GM10847 (cell line): ENCODE data around the gene AHCYL1.

Experiments used
- POLR2A ChIP-seq: IDR thresholded peaks from 2 replicates; pipeline ENCODE4 v1.6.1; 2011; ENCODE audit not compliant: insufficient read length; ENCODE audit errors: extremely low read depth

The AHCYL1 gene

DNA sequence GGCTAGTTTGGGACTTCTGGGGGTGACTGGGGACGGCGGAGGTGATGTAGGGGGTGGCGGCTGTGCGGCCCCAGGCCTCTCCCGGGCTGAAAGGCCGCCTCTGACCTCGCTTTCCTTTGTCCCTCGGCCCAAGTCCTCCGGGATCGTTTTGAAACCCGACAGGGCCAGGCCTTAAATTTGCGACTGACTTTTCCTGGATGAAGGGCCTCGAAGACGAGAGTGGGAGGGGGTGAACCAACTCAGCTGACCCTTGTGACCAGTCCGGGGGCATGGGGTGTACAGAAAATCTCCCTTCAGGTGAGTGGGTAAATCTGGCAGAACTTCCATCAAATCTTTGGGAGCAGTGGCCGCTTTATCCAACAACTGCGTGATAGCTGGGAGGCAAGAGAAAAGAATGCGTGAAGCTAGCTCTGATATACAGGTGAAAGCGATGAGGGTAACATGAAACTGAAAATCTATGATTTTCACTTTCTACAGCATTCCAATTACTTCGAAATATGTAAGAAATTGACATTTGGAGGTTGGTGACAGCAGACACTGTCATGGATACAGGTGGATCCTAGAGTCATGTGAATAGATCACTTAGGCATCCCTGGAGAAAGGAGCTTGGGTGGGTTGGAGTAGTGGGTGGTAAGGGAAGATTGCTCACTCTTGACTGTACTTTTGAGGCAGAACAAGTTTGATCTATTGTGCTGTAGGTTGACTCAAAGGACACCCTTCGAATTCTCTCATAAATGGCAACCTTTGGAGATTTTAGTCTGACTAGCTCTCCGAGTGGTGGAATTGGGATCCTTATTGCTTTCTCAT is 885 bp downstream of the AHCYL1 start:
- TF ChIP-seq POLR2A: no peak

DNA sequence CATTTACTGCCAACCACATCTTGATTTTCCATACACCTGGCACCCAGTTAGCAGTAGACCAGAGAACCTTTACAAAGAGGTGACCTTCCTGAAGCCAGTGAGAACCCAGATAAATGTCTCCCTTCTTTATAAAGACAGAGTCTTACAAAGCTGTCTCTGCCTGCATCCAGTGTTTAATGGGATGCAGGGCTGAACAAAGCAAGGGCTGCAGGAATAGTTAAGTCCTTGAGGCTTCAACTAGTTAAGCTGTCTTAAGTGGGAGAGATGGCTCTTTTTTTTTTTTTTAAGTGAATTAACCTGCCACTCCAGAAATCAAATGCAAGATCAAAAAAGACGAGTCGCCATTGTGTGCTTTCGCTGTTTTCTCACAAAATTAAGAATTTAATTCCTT is 1.5 kb downstream of the AHCYL1 start:
- TF ChIP-seq POLR2A: no peak

GRCh38 chr1:109988349-109988914 is 3.9 kb downstream of the AHCYL1 start:
- TF ChIP-seq POLR2A: no peak

DNA sequence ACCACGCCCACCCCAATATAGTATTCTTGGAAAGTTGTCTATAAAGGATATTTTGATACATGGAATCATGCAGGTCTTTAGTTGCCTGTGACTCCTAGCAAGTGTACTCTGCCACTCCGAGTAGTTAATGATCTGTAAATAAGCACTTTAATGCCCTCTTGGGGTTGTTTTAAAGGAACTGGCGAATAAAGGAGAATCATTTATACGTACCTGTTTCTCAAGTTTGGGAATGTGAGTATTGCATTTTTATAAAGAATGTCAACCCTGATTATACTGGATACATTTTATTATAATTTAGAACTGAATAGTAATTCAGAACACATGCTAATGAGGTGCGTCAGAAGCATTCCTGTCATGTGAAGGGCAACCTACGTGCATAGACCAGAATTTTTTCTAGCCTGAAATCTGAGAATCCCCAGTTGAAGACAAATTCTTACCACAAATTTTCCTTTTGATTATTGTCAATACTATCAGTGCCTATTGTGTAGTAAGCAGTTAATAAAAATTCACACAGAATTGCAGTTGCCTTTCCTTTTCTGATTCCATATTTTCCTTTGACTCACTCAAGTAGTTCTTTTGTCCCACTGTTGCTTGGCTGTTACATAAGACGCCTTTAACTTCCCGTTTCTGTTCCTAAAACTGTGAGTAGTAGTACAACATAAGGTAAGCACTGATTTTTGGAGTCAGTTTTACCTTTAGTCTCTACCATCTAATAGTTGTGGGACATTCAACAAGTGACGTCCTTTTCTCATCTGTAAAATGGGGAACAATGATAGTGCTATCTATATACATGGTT is 5.1 kb downstream of the AHCYL1 start:
- TF ChIP-seq POLR2A: no peak

DNA sequence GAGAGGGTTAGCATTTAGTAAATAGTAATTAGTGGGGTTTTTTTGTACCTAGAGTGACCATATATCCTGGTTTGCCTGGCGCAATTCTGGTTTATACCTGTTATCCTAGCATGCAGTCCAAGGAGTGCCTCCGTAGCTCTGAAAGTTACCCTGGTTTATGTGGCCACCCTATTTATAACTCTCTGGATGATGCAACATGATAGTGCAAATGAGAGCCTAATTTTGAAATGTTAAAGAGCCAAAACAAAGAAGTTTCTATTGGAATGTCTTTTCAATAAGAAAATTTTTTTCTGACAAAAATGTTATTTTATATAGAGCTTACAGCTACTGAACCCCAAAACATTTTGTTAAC is 5.7 kb downstream of the AHCYL1 start:
- TF ChIP-seq POLR2A: no peak

DNA sequence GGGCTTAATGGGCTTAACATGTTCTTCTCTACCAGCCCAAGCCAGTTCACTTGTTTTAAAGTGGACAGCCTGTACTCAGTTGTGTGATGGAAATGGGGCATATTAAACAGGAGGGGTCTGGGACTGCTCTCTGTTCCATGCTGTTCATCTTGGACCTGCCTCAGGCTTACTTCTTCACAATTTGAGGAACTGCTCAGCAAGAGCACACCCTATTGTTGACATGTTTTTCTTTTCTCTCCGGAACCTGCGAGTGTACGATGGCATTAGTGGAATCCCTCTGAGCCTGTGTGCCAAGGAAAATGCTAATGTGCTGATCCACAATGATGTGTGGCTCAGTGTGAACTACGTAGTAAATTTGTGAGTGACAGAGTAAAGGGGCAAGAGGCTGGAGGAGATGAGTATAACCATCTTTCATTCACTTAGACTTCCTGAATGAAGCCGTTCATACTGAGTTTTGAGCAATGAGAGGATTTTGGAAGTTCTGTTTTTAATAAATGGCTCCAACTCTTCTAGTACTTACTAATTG is 6.9 kb downstream of the AHCYL1 start:
- no peak for TF ChIP-seq POLR2A

DNA sequence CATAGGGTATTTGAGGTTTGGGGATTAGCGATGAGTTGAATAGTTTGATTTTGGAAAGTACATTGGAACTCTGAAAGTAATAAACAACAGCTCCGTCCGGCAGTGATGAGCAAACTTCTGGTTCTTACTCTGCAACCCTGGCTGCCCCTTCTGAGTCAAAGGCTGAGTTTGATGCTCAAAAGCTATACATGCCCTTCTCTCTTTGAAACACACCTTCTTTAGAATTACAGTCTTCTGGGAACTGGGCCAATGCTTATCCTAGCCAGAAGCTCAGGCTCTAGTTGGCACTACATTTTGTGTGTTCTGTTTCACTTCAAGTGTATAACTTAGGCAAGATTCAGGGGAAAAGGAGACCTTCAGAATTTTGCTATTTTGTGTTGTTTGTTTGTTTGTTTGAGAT is 9.3 kb downstream of the AHCYL1 start:
- no peak for TF ChIP-seq POLR2A

DNA sequence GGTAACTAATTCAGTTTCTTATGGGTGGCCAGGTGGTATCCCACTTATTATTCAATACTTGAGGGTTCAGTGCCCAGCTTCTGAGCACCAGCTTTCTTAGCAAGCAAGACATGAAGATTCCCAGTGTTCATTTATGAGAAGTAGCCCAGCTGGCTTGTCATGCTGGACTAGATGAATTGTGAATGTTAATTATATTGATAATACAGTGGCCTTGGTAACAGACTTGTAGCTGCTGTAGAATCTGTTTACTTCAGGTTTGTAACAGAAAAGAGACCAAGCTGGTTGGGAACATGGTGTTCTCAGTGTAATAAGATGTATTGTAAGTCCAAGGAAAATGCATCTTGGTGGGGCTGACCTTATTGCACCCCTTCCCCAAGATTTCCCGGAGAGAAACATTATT is 10.1 kb downstream of the AHCYL1 start:
- TF ChIP-seq POLR2A: no peak

- no peak for TF ChIP-seq POLR2A
Observed at GRCh38 chr1:109995536-109995935, 11.0 kb downstream of the AHCYL1 start.

GRCh38 chr1:109996476-109996875 is 11.9 kb downstream of the AHCYL1 start:
- no peak for TF ChIP-seq POLR2A

DNA sequence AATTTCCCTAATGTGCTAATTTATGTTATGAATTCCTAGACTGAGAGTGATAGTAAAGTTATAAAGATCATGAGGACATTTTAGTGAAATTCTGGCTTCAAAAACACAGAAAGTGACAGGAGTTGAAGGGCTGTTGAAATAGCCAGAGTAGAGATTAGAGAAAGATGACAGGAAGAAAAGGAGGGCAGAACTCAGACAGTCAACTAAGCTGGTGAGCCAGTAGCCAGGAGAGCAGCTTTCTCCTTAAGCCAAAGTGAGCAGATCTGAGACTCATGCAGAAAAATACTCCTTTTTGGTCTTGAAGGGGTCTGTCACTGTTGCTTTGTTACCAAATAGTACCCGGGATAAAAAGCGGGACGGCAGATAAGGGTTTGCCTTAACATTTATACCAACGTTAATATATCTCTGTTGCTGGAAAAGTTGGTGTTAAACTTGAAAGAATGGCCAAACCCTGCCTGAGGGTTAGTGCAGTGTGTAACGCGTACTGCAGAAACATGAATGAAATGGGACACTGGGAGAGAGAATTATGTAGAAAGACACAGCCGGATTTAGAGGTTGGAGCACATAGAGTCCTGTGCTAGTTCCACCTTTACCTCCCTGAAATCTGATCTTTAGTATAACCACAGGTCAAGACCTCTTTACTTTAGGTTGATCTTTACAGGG is 12.8 kb downstream of the AHCYL1 start:
- TF ChIP-seq POLR2A: no peak

DNA sequence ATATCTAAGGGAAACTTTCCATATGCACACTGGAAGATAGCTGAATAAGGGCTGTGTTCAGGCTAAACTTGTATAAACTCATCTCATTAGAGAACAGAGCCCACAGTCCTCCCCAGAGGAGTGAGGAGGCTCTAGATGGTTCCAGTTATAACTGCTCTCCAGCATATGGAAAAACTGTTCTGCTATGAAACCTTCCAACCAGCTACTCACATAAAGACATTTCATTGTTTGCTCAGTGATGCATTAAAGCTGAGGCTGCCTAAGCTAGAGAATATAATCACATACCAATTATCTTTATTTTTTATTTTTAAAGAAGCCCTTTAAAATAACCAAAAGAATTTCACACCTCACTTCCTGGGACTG is 13.3 kb downstream of the AHCYL1 start:
- TF ChIP-seq POLR2A: no peak

DNA sequence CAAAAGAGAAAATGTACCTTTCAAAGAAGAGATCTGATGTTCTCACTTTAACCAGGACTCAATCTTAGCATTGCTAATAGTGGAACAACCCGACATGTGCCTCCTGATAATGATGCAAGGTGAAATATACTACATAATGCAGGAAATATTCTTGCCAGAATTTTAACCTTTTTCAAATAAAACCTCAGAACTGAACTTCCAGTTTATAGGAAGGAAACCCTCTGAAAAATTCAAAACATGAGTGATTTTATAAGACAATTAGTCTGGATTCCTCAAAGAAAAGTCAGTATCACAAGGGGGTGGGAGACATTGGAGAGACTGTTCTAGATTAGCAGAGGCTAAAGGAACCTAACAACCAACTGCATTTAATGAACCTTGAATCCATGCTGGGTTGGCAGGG is 18.1 kb downstream of the AHCYL1 start:
- no peak for TF ChIP-seq POLR2A

GRCh38 chr1:110003747-110004428 is 19.3 kb downstream of the AHCYL1 start:
- TF ChIP-seq POLR2A: no peak

DNA sequence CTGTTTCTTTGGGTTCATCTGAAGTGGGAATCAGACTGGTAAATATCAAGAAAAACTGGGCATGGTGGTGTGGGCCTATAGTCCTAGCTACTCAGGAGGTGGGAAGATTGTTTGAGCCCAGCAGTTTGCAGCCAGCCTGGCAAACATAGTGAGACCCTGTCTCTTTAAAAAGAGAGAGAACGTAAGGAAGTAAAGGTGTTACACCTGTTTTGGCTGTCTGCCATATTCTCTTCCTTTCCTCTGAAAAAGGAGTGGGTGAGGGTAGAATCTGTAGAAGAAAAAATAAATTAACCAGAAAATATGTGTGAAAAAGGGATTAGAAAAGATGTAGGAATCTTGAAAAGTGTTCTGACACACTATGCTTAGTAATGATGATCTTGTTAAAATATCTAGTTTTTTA is 20.0 kb downstream of the AHCYL1 start:
- TF ChIP-seq POLR2A: no peak
